HCT116 (cell line): Measurements from ENCODE around the gene ACOXL. TPM values are rescaled to one million over a fixed set of nuclear protein-coding genes. Genes with fewer than 3 reads are reported as not detected.

Experiments
- ATAC-seq: fragments of 200-7000 bp; cut with Tn5 transposase; 2 replicates; pipeline ENCODE4 v1.9.1; 2020; ENCODE audit warnings: mild to moderate bottlenecking, moderate library complexity
- BruUV-seq: library from RNA; stranded (reverse); fragments of 400-500 nt; replicated peaks from 2 replicates; lab custom pipeline; 2021; lab: Mats Ljungman, UMichigan
- CTCF ChIA-PET: fragments of 300-600 bp; sonication (Branson Sonifier 250); formaldehyde crosslinking; loops from one replicate; lab custom pipeline; 2021; ENCODE audit warnings: antibody characterized with exemption; lab: Charles Lee
- POLR2A ChIA-PET: fragments of 300-600, 350-600 bp; sonication (Branson Sonifier 250); formaldehyde crosslinking; loops from one replicate; lab custom pipeline; 2021; ENCODE audit warnings: antibody characterized with exemption; lab: Charles Lee
- RAD21 ChIA-PET, 2 experiments: fragments of 300-600 bp; sonication (Branson Sonifier 250); formaldehyde crosslinking; loops; one replicate each; lab custom pipeline; 2023; ENCODE audit warnings: low total read pairs in 2 of 2; ENCODE audit not compliant: uncharacterized antibody in 2 of 2, unreplicated experiment in 2 of 2, low non-redundant PET in 1 of 2; lab: Charles Lee
- DNase-seq: peaks from one replicate; pipeline ENCODE4 v3.0.0-alpha.2; 2010; ENCODE audit warnings: low read depth, low spot score
- H2AFZ ChIP-seq: fragments of 200-600 bp; shearing (Covaris generic), sonication (generic); 2 replicates; pipeline ENCODE4 v1.6.1; 2017; ENCODE audit warnings: low read depth, mixed run types, mixed read lengths, antibody characterized with exemption, low read length; ENCODE audit not compliant: poor library complexity, severe bottlenecking
- H3K27ac ChIP-seq: 2 replicates; pipeline ENCODE4 v1.5.1; 2012; ENCODE audit warnings: low read depth, low read length
- H3K27me3 ChIP-seq: fragments of 200-600 bp; sonication (generic); 2 replicates; pipeline ENCODE4 v1.6.1; 2016; ENCODE audit warnings: mixed run types, low read length, mixed read lengths; ENCODE audit not compliant: insufficient read depth
- H3K36me3 ChIP-seq, 2 experiments: fragments of 200-500 bp in 1 of 2; fragments of 200-600 bp in 1 of 2; sonication (Bioruptor generic) in 1 of 2; sonication (generic) in 1 of 2; 2 replicates each; pipeline versions ENCODE4 v1.5.1 to v1.6.1; 2014 to 2016; ENCODE audit warnings: low read length in 2 of 2, inconsistent platforms in 1 of 2, mixed read lengths in 1 of 2, mixed run types in 1 of 2; ENCODE audit not compliant: insufficient read depth in 2 of 2, control insufficient read depth in 1 of 2
- H3K4me1 ChIP-seq, 2 experiments: fragments of 200-600 bp in 1 of 2; sonication (generic) in 1 of 2; 2 replicates each; pipeline versions ENCODE4 v1.5.1 to v1.6.1; 2012 to 2017; ENCODE audit warnings: low read length in 2 of 2, inconsistent platforms in 1 of 2, mild to moderate bottlenecking in 1 of 2, mixed read lengths in 1 of 2, mixed run types in 1 of 2, moderate library complexity in 1 of 2; ENCODE audit not compliant: insufficient read depth in 2 of 2, control insufficient read depth in 1 of 2
- H3K4me2 ChIP-seq: fragments of 200-600 bp; sonication (generic); 2 replicates; pipeline ENCODE4 v1.6.1; 2017; ENCODE audit warnings: mixed run types, low read length, mixed read lengths
- H3K4me3 ChIP-seq, 2 experiments: fragments of 200-600 bp in 1 of 2; sonication (generic) in 1 of 2; replicated peaks in 1 of 2; 2 replicates each; pipeline ENCODE4 v1.5.1; 2011 to 2016; ENCODE audit warnings: low read length in 2 of 2, control low read depth in 1 of 2, low read depth in 1 of 2, mild to moderate bottlenecking in 1 of 2, mixed read lengths in 1 of 2, mixed run types in 1 of 2
- H3K79me2 ChIP-seq: fragments of 200-600 bp; sonication (generic); 2 replicates; pipeline ENCODE4 v1.6.1; 2017; ENCODE audit warnings: mild to moderate bottlenecking, mixed run types, low read length, moderate library complexity, mixed read lengths; ENCODE audit not compliant: insufficient read depth
- H3K9ac ChIP-seq: fragments of 200-600 bp; sonication (generic); 2 replicates; pipeline ENCODE4 v1.6.1; 2016; ENCODE audit warnings: low read length, mixed read lengths
- H3K9me2 ChIP-seq: fragments of 200-600 bp; sonication (generic), shearing (Covaris generic); 2 replicates; pipeline ENCODE4 v1.6.1; 2017; ENCODE audit warnings: mixed run types, mild to moderate bottlenecking, moderate library complexity; ENCODE audit not compliant: insufficient read depth
- H3K9me3 ChIP-seq, 2 experiments: fragments of 200-500 bp in 1 of 2; fragments of 200-600 bp in 1 of 2; sonication (Bioruptor generic) in 1 of 2; sonication (generic) in 1 of 2; 2 replicates each; pipeline ENCODE4 v1.6.1; 2014 to 2017; ENCODE audit warnings: low read length in 2 of 2, mixed read lengths in 2 of 2, inconsistent platforms in 1 of 2, low read depth in 1 of 2, mild to moderate bottlenecking in 1 of 2, mixed run types in 1 of 2, moderate library complexity in 1 of 2; ENCODE audit not compliant: control insufficient read depth in 1 of 2, insufficient read depth in 1 of 2
- H4K20me1 ChIP-seq: fragments of 200-600 bp; sonication (generic), shearing (Covaris generic); 2 replicates; pipeline ENCODE4 v1.6.1; 2017; ENCODE audit warnings: mixed run types, mild to moderate bottlenecking, moderate library complexity; ENCODE audit not compliant: insufficient read depth
- CBX3 ChIP-seq: IDR thresholded peaks from 2 replicates; pipeline ENCODE4 v1.6.1; 2012; ENCODE audit warnings: low read depth
- CEBPB ChIP-seq: IDR thresholded peaks from 2 replicates; pipeline ENCODE4 v1.6.1; 2012; ENCODE audit warnings: low read depth
- EGR1 ChIP-seq: IDR thresholded peaks from 2 replicates; pipeline ENCODE4 v1.6.1; 2012; ENCODE audit warnings: low read depth
- ELF1 ChIP-seq: IDR thresholded peaks from 2 replicates; pipeline ENCODE4 v1.6.1; 2012; ENCODE audit warnings: low read depth, borderline replicate concordance
- EZH2phosphoT487 ChIP-seq: fragments of 200-600 bp; IDR thresholded peaks from 2 replicates; pipeline ENCODE4 v1.6.1; 2018; ENCODE audit warnings: antibody characterized with exemption, borderline replicate concordance
- POLR2AphosphoS5 ChIP-seq: IDR thresholded peaks from 2 replicates; pipeline ENCODE4 v1.6.1; 2011; ENCODE audit warnings: mild to moderate bottlenecking, low read depth, low read length, moderate library complexity
- SP1 ChIP-seq: IDR thresholded peaks from 2 replicates; pipeline ENCODE4 v1.6.1; 2012; ENCODE audit warnings: low read depth
- SRF ChIP-seq: IDR thresholded peaks from 2 replicates; pipeline ENCODE4 v1.6.1; 2012; ENCODE audit warnings: low read depth
- TCF7L2 ChIP-seq: IDR thresholded peaks from 2 replicates; pipeline ENCODE4 v1.7.0; 2011; ENCODE audit warnings: borderline replicate concordance, inconsistent platforms; ENCODE audit not compliant: insufficient read depth, insufficient read length; ENCODE audit errors: extremely low read depth
- ZFX ChIP-seq: fragments of 450-650 bp; IDR thresholded peaks from 2 replicates; pipeline ENCODE4 v1.6.1; 2017
- ZNF274 ChIP-seq: fragments of 200-500 bp; sonication (Bioruptor generic); IDR thresholded peaks from 2 replicates; pipeline ENCODE4 v1.6.1; 2014; ENCODE audit warnings: mild to moderate bottlenecking, low read depth, low read length, inconsistent platforms
- intact Hi-C: fragments of 100-400 bp; cut with micrococcal nuclease; formaldehyde crosslinking; loops from 2 replicates; pipeline ENCODE4 v1.10.0; 2022
- total RNA-seq: library from RNA; stranded (reverse); gene quantifications from one replicate; pipeline ENCODE4 v1.2.1, GENCODE V29; 2021; ENCODE audit not compliant: unreplicated experiment
- TF ChIP-seq, protein P1 (sequence below), 3 experiments: fragments of 200-600 bp in 1 of 3; sonication (generic) in 1 of 3; IDR thresholded peaks in 2 of 3; conservative IDR thresholded peaks in 1 of 3; 2 replicates each; pipeline ENCODE4 v1.5.1; 2012 to 2017; ENCODE audit warnings: low read depth in 2 of 3, low read length in 2 of 3, antibody characterized with exemption in 1 of 3, borderline replicate concordance in 1 of 3, control low read depth in 1 of 3, mild to moderate bottlenecking in 1 of 3, mixed read lengths in 1 of 3, mixed run types in 1 of 3, moderate library complexity in 1 of 3; ENCODE audit not compliant: insufficient read depth in 1 of 3
- TF ChIP-seq, protein P2 (sequence below): IDR thresholded peaks from 2 replicates; pipeline ENCODE4 v1.6.1; 2012; ENCODE audit warnings: low read depth
- TF ChIP-seq, protein P3 (sequence below): IDR thresholded peaks from 2 replicates; pipeline ENCODE4 v1.6.1; 2012
- TF ChIP-seq, protein P4 (sequence below): IDR thresholded peaks from 2 replicates; pipeline ENCODE4 v1.6.1; 2012

ACOXL gene
- total RNA-seq, 1 experiment from 2014 or later = 5.5 TPM

DNA sequence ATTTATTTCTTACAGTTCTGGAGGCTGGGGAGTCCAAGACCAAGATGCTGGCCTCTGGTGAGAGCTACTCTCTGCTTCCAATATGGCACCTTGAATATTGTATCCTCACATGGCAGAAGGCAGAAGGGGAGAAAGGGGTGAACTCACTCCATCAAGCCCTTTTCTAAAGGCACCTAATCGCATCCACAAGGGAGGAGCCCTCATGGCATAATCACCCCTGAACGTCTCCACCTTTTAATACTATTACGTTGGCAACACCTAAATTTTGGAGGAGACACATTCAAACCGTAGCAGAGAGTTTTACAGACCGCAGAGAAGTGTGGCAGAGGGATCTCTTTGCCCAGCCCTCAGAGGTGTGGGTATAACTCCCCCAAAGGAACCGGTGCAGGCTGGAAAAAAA is 245.8 kb downstream of the ACOXL start:
- H3K79me2 ChIP-seq = no peaks in the 10 kb centered on the region
- no peaks in the 10 kb centered on the region for H3K36me3 ChIP-seq
- H3K4me1 ChIP-seq = no peaks in the 10 kb centered on the region
- no peak overlapping the region for H3K4me3 ChIP-seq
- H3K27me3 ChIP-seq = no peaks in the 10 kb centered on the region
- H3K9me2 ChIP-seq = no peaks in the 10 kb centered on the region; the same call in 1 of the 2 replicates
- TF ChIP-seq POLR2AphosphoS5 = no peak
- TF ChIP-seq CEBPB = no peak
- TF ChIP-seq CBX3 = no peak
- no peak for TF ChIP-seq SP1
- no peak for TF ChIP-seq ZNF274
- no peak for TF ChIP-seq ELF1
- TF ChIP-seq, all 23 proteins: peak for 0
- Histone ChIP-seq H3K4me2 (no peak overlapping the region), H3K27ac (no peak overlapping the region), H2AFZ (no peak overlapping the region), H3K9ac (no peak overlapping the region), H4K20me1 (no peaks in the 10 kb centered on the region), H3K9me3 (no peaks in the 10 kb centered on the region)
- BruUV-seq = no TSS peak
- ChIA-PET POLR2A (no interaction called here), RAD21 (no interaction called here), CTCF (no interaction called here)
- intact Hi-C loops = no loop called here
- no peak for DNase-seq
- ATAC-seq = no peak

DNA sequence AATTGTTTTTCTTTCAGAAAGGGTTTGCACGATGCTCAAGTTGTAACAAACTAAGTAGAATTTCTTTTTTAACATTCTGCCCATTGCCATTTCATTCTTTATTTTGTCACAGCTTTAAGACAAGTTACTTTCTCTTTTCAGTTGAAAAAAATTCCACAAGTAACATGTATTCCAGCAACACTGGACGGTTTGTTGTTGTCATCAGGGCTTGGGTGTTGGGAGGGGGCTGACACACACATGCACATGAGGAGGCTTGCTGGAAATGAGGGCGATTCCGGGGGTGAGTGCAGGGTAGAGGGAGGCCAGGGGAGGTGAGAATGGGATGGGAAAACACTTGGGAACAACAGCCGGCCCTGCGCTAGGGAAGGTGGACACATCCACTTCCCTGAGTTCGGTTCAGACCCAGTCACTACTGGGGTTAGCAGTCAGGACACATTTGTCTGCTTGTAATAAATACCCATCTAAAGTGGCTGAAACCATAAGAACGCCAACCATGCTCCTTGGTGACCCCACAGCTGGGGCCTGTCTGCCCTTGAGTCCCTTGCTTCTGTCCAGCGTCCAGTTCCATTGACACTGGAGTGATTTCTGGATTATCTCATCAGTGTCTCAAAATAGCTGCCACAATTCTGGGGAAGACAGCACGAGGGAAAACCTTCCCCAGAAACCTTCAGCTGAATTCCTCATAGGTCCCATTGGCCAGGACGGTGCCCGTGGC is 246.5 kb downstream of the ACOXL start:
- RAD21 ChIA-PET = no interaction called here
- TF ChIP-seq SRF (no peak), EGR1 (no peak), ZFX (no peak), CEBPB (no peak), ELF1 (no peak), CBX3 (no peak), TCF7L2 (no peak), EZH2phosphoT487 (no peak)
- TF ChIP-seq, protein P1, sequence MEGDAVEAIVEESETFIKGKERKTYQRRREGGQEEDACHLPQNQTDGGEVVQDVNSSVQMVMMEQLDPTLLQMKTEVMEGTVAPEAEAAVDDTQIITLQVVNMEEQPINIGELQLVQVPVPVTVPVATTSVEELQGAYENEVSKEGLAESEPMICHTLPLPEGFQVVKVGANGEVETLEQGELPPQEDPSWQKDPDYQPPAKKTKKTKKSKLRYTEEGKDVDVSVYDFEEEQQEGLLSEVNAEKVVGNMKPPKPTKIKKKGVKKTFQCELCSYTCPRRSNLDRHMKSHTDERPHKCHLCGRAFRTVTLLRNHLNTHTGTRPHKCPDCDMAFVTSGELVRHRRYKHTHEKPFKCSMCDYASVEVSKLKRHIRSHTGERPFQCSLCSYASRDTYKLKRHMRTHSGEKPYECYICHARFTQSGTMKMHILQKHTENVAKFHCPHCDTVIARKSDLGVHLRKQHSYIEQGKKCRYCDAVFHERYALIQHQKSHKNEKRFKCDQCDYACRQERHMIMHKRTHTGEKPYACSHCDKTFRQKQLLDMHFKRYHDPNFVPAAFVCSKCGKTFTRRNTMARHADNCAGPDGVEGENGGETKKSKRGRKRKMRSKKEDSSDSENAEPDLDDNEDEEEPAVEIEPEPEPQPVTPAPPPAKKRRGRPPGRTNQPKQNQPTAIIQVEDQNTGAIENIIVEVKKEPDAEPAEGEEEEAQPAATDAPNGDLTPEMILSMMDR (IDR thresholded peaks at IDR 0.05 in 2 of 3, conservative IDR thresholded peaks at IDR 0.05 in 1 of 3; ENCODE audit: borderline replicate concordance in 1 of 3, insufficient read depth in 1 of 3, low read depth in 2 of 3, low read length in 2 of 3) = no peak
- TF ChIP-seq, protein P2, sequence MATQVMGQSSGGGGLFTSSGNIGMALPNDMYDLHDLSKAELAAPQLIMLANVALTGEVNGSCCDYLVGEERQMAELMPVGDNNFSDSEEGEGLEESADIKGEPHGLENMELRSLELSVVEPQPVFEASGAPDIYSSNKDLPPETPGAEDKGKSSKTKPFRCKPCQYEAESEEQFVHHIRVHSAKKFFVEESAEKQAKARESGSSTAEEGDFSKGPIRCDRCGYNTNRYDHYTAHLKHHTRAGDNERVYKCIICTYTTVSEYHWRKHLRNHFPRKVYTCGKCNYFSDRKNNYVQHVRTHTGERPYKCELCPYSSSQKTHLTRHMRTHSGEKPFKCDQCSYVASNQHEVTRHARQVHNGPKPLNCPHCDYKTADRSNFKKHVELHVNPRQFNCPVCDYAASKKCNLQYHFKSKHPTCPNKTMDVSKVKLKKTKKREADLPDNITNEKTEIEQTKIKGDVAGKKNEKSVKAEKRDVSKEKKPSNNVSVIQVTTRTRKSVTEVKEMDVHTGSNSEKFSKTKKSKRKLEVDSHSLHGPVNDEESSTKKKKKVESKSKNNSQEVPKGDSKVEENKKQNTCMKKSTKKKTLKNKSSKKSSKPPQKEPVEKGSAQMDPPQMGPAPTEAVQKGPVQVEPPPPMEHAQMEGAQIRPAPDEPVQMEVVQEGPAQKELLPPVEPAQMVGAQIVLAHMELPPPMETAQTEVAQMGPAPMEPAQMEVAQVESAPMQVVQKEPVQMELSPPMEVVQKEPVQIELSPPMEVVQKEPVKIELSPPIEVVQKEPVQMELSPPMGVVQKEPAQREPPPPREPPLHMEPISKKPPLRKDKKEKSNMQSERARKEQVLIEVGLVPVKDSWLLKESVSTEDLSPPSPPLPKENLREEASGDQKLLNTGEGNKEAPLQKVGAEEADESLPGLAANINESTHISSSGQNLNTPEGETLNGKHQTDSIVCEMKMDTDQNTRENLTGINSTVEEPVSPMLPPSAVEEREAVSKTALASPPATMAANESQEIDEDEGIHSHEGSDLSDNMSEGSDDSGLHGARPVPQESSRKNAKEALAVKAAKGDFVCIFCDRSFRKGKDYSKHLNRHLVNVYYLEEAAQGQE = no peak
- TF ChIP-seq, protein P3, sequence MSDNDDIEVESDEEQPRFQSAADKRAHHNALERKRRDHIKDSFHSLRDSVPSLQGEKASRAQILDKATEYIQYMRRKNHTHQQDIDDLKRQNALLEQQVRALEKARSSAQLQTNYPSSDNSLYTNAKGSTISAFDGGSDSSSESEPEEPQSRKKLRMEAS = no peak
- TF ChIP-seq, protein P4, sequence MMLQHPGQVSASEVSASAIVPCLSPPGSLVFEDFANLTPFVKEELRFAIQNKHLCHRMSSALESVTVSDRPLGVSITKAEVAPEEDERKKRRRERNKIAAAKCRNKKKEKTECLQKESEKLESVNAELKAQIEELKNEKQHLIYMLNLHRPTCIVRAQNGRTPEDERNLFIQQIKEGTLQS = no peak

More for the DNA sequence above, 246.5 kb downstream of the ACOXL start:
- no peaks in the 10 kb centered on the region for H3K9me3 ChIP-seq
- H2AFZ ChIP-seq = no peak overlapping the region
- no peaks in the 10 kb centered on the region for H4K20me1 ChIP-seq
- H3K9ac ChIP-seq = no peak overlapping the region
- H3K4me1 ChIP-seq = no peaks in the 10 kb centered on the region
- no peaks in the 10 kb centered on the region for H3K27me3 ChIP-seq
- H3K9me2 ChIP-seq = no peaks in the 10 kb centered on the region; the same call in 1 of the 2 replicates
- no peak overlapping the region for H3K4me2 ChIP-seq
- ChIA-PET POLR2A (no interaction called here), CTCF (no interaction called here)
- H3K27ac ChIP-seq = no peak overlapping the region
- no peak overlapping the region for H3K4me3 ChIP-seq
- H3K79me2 ChIP-seq = no peaks in the 10 kb centered on the region
- DNase-seq = no peak
- ATAC-seq = no peak
- no TSS peak for BruUV-seq
- H3K36me3 ChIP-seq = no peaks in the 10 kb centered on the region
- intact Hi-C loops = no loop called here
